ENCODE data around the gene WBP2.
A peak's percentile ranks its signal among the peaks of the same experiment; 100 is the strongest.

Gene WBP2

DNA sequence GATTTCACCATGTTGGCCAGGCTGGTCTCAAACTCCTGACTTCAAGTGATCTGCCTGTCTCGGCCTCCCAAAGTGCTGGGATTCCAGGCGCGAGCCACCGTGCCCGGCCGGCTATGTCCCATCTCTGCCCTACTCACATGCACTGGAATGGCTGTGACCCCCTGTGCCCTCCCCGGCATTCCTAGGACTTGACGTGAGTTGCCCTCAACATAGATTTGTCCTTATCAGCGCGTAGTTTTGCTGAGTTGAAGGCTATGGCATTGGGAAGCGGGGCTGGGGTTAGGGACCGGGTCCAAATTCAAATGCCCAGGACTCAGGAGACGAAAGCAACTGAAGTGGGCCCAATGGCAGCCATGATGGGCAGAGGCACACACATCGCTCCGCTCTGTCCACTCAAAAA is 16.7 kb downstream of the WBP2 start:
- Histone ChIP-seq H3K9me3 (ENCODE audit: insufficient read depth, low read length) (no peaks in the 10 kb centered on the region), H3K9ac (ENCODE audit: insufficient read length, low read depth) (no peak overlapping the region), H3K36me3 (ENCODE audit: insufficient read depth, insufficient read length, low read length) (no peaks in the 10 kb centered on the region), H3K4me1 (ENCODE audit: insufficient read depth, insufficient read length) (peaks cover 25% of the 10 kb centered on the region), H3K27me3 (ENCODE audit: insufficient read depth, insufficient read length) (no peaks in the 10 kb centered on the region), H3K4me3 (ENCODE audit: insufficient read length, low read depth) (no peak overlapping the region)
- DNase-seq (ENCODE audit: low read depth, low spot score), result no peak
- no peak for TF ChIP-seq YY1 (IDR thresholded peaks at IDR 0.05; ENCODE audit: insufficient read depth, insufficient read length)
- no peak for TF ChIP-seq SUZ12 (IDR thresholded peaks at IDR 0.05; ENCODE audit: extremely low read depth, insufficient read depth, insufficient read length)
- TF ChIP-seq ZNF274 (IDR thresholded peaks at IDR 0.05; ENCODE audit: low read depth, low read length), result no peak

DNA sequence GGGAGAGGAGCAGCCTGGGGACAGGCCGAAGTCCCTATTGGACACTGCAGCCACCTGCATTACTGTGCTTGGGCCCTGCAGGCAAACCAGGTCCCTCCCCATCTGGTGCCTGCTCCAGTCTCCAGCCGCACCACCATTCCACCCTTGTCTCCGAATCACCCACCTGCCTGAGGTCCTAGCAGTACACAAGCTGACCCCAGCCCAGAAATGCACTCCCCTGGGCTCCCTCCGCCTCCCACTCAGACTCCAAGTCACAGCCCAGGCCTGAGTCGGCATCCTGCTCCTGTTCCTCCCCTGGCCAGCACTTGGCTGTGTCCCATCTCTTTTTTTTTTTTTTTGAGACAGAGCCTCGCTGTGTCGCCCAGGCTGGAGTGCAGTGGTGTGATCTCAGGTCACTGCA is 17.2 kb downstream of the WBP2 start:
- TF ChIP-seq SUZ12 (IDR thresholded peaks at IDR 0.05; ENCODE audit: extremely low read depth, insufficient read depth, insufficient read length), result no peak
- no peak for TF ChIP-seq YY1 (IDR thresholded peaks at IDR 0.05; ENCODE audit: insufficient read depth, insufficient read length)
- no peak for TF ChIP-seq ZNF274 (IDR thresholded peaks at IDR 0.05; ENCODE audit: low read depth, low read length)
- Histone ChIP-seq H3K4me1 (ENCODE audit: insufficient read depth, insufficient read length) (peaks cover 25% of the 10 kb centered on the region), H3K4me3 (ENCODE audit: insufficient read length, low read depth) (no peak overlapping the region), H3K9me3 (ENCODE audit: insufficient read depth, low read length) (no peaks in the 10 kb centered on the region), H3K36me3 (ENCODE audit: insufficient read depth, insufficient read length, low read length) (no peaks in the 10 kb centered on the region), H3K9ac (ENCODE audit: insufficient read length, low read depth) (no peak overlapping the region), H3K27me3 (ENCODE audit: insufficient read depth, insufficient read length) (no peaks in the 10 kb centered on the region)
- DNase-seq (ENCODE audit: low read depth, low spot score), result no peak

DNA sequence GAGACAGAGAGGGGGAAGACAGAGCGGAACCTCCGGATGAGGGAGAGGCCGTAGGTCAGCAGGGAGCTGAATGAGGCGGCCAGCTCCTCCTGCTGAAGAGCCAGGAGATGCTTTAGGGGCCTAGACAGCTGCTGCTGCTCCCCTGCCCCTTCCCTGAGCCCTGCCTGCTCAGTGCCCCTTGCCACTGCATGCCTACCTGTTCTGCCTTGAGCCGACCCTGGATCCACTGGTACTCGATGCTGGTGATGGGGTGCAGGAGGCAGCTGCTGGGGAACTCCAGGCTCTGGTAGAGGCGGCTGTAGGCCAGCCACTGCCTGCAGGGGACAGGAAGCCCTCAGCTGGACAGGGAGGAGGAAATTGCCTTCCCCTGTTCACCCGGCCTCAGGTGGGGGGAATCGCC is 18.5 kb downstream of the WBP2 start:
- Histone ChIP-seq H3K4me1 (ENCODE audit: insufficient read depth, insufficient read length) (peaks cover 32% of the 10 kb centered on the region), H3K27me3 (ENCODE audit: insufficient read depth, insufficient read length) (no peaks in the 10 kb centered on the region), H3K36me3 (ENCODE audit: insufficient read depth, insufficient read length, low read length) (no peaks in the 10 kb centered on the region), H3K9me3 (ENCODE audit: insufficient read depth, low read length) (no peaks in the 10 kb centered on the region), H3K4me3 (ENCODE audit: insufficient read length, low read depth) (no peak overlapping the region), H3K9ac (ENCODE audit: insufficient read length, low read depth) (no peak overlapping the region)
- DNase-seq (ENCODE audit: low read depth, low spot score), result no peak
- TF ChIP-seq SUZ12 (IDR thresholded peaks at IDR 0.05; ENCODE audit: extremely low read depth, insufficient read depth, insufficient read length) (no peak), YY1 (IDR thresholded peaks at IDR 0.05; ENCODE audit: insufficient read depth, insufficient read length) (no peak), ZNF274 (IDR thresholded peaks at IDR 0.05; ENCODE audit: low read depth, low read length) (no peak)

DNA sequence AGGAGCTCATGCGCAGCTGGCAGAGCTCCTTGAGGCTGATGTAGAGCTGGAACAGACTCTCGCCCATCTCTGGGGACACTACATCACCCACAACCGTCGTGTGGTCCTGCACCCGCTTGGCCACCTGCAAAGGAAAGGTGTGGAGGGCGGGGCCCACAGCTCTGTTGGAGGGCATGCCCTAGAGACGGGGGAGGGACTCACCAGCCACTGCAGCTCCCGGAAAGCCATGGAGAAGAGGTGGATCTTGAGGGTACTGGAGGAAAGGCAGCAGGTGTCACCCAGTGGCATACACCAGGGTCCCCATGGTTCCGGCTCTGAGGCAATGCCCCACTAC is 19.5 kb downstream of the WBP2 start:
- peaks cover 34% of the 10 kb centered on the region for H3K4me1 ChIP-seq (ENCODE audit: insufficient read depth, insufficient read length)
- H3K27me3 ChIP-seq (ENCODE audit: insufficient read depth, insufficient read length), result no peaks in the 10 kb centered on the region
- no peak overlapping the region for H3K4me3 ChIP-seq (ENCODE audit: insufficient read length, low read depth)
- H3K9ac ChIP-seq (ENCODE audit: insufficient read length, low read depth), result no peak overlapping the region
- H3K36me3 ChIP-seq (ENCODE audit: insufficient read depth, insufficient read length, low read length), result no peaks in the 10 kb centered on the region
- no peaks in the 10 kb centered on the region for H3K9me3 ChIP-seq (ENCODE audit: insufficient read depth, low read length)
- TF ChIP-seq YY1 (IDR thresholded peaks at IDR 0.05; ENCODE audit: insufficient read depth, insufficient read length), result no peak
- TF ChIP-seq SUZ12 (IDR thresholded peaks at IDR 0.05; ENCODE audit: extremely low read depth, insufficient read depth, insufficient read length), result no peak
- no peak for TF ChIP-seq ZNF274 (IDR thresholded peaks at IDR 0.05; ENCODE audit: low read depth, low read length)
- no peak for DNase-seq (ENCODE audit: low read depth, low spot score)

DNA sequence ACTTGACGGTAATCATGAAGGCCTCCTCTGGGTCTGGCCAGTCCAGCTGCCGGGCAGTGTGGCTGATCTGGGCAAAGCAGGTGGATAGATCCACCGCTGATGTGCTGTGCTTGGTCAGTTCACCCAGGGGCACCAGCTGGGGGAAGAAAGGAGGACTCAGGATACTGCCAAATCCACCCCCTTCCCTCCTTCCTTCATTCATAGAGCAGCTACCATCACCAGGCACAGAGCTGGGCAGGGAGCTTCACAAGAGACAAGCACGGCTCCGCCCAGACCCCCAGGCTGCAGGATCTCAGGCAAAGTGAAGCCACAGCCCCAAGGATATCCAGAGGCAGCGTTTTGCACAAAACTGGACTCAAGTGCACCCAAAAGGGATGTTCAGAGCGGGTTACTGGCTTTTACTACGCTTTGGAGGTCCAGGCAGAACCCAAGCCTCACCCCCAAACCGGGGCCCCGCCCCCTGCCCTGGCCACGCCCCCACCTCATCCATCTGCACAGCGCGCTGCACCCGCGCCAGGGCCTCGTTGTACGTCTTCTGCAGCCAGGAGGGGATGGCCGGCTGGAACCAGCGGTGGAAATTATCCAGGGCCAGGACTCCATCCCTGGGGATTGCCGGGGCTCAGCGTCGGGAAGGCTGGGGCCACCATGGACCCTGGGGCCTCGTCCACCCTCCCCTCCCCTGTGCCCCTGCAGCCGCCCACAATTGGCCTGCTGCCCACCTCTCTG is 20.0 kb downstream of the WBP2 start:
- Histone ChIP-seq H3K4me1 (ENCODE audit: insufficient read depth, insufficient read length) (peaks cover 38% of the 10 kb centered on the region), H3K9me3 (ENCODE audit: insufficient read depth, low read length) (no peaks in the 10 kb centered on the region), H3K4me3 (ENCODE audit: insufficient read length, low read depth) (no peak overlapping the region), H3K36me3 (ENCODE audit: insufficient read depth, insufficient read length, low read length) (no peaks in the 10 kb centered on the region), H3K9ac (ENCODE audit: insufficient read length, low read depth) (no peak overlapping the region), H3K27me3 (ENCODE audit: insufficient read depth, insufficient read length) (no peaks in the 10 kb centered on the region)
- TF ChIP-seq YY1 (IDR thresholded peaks at IDR 0.05; ENCODE audit: insufficient read depth, insufficient read length) (no peak), ZNF274 (IDR thresholded peaks at IDR 0.05; ENCODE audit: low read depth, low read length) (no peak), SUZ12 (IDR thresholded peaks at IDR 0.05; ENCODE audit: extremely low read depth, insufficient read depth, insufficient read length) (no peak)
- DNase-seq (ENCODE audit: low read depth, low spot score), result no peak

DNA sequence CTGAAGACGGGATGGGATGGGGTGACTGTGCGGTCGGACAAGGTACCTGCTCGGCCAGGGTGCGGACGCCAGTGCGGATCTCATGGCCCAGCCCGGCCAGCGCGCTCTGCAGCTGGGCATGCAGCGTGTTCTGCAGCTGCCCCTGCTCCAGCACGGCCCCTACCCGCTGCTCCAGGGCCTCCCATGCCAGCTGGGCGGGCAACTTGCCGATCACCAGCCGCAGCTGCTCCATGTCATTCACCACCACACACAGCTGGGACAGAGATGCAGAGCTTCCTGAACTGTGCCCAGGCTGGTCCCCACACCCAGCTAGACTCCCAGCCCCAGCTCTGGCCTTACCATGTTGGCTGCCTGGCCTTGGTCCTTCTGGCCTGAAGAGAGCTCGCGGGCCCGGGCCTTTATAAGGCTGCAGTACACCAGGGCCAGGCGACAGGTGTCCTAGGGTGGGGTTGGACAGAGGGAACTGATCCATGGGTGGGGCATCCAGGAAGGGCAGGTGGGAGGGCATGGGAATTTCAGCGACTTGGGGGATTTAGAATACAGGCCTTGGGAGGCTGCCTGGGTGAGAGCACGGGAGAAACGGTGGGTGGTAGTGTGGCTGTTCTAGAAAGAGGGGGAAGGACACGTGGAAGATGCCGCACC is 20.7 kb downstream of the WBP2 start:
- no peaks in the 10 kb centered on the region for H3K36me3 ChIP-seq (ENCODE audit: insufficient read depth, insufficient read length, low read length)

DNA sequence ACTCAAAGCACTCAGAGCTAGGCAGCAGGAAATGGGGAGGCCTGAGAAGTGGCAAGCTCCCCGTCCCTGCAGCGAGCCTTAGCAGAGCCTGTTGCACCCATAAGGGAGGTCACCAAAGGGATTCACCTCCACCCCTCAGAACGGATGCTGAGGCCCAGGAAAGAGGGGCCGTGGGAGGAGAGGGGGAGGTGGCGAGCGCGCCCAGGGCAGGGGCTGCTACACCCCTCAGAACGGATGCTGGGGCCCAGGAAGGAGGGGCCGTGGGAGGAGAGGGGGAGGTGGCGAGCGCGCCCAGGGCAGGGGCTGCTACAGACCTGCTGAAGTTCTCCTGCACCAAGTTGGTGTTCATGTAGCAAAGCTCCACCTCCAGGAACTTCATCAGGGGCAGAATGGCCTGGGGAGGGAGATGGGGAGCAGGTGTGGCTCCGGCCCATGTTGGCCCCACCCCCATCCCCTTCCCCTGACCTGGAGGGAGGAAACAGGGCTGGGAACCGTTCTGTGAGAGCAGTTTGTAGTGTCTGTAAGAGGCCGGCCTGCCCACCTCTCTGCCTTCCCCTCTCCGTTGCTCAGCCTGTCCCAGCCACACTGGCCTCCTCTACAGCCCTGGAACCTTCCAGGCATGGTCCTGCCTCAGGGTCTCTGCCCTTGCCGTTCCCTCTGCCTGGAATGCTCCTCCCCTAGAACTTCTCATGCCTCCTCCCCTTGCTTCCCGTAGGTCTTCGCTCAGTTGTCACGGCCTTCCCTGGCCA is 22.3 kb downstream of the WBP2 start:
- no peak overlapping the region for H3K4me3 ChIP-seq (ENCODE audit: insufficient read length, low read depth)
- peak overlapping the region; percentile 68 for H3K9ac ChIP-seq (ENCODE audit: insufficient read length, low read depth)

More for the DNA sequence above, 20.7 kb downstream of the WBP2 start:
- no peak overlapping the region for H3K9ac ChIP-seq (ENCODE audit: insufficient read length, low read depth)
- no peaks in the 10 kb centered on the region for H3K27me3 ChIP-seq (ENCODE audit: insufficient read depth, insufficient read length)
- peaks cover 43% of the 10 kb centered on the region for H3K4me1 ChIP-seq (ENCODE audit: insufficient read depth, insufficient read length)
- TF ChIP-seq ZNF274 (IDR thresholded peaks at IDR 0.05; ENCODE audit: low read depth, low read length), result no peak
- TF ChIP-seq SUZ12 (IDR thresholded peaks at IDR 0.05; ENCODE audit: extremely low read depth, insufficient read depth, insufficient read length), result no peak
- no peak for TF ChIP-seq YY1 (IDR thresholded peaks at IDR 0.05; ENCODE audit: insufficient read depth, insufficient read length)
- no peaks in the 10 kb centered on the region for H3K9me3 ChIP-seq (ENCODE audit: insufficient read depth, low read length)
- no peak for DNase-seq (ENCODE audit: low read depth, low spot score)
- H3K4me3 ChIP-seq (ENCODE audit: insufficient read length, low read depth), result no peak overlapping the region

More for the DNA sequence above, 22.3 kb downstream of the WBP2 start:
- no peaks in the 10 kb centered on the region for H3K9me3 ChIP-seq (ENCODE audit: insufficient read depth, low read length)
- H3K27me3 ChIP-seq (ENCODE audit: insufficient read depth, insufficient read length), result no peaks in the 10 kb centered on the region
- H3K4me1 ChIP-seq (ENCODE audit: insufficient read depth, insufficient read length), result peaks cover 49% of the 10 kb centered on the region
- no peak for DNase-seq (ENCODE audit: low read depth, low spot score)
- peaks cover 7% of the 10 kb centered on the region for H3K36me3 ChIP-seq (ENCODE audit: insufficient read depth, insufficient read length, low read length)
- TF ChIP-seq YY1 (IDR thresholded peaks at IDR 0.05; ENCODE audit: insufficient read depth, insufficient read length) (no peak), SUZ12 (IDR thresholded peaks at IDR 0.05; ENCODE audit: extremely low read depth, insufficient read depth, insufficient read length) (no peak), ZNF274 (IDR thresholded peaks at IDR 0.05; ENCODE audit: low read depth, low read length) (no peak)

Data from NT2/D1 (cell line).